ENCODE data around the gene DDX56. TPM values are rescaled to one million over a fixed set of nuclear protein-coding genes. Genes with fewer than 3 reads are reported as not detected.

Gene DDX56
- total RNA-seq, 1 experiment from 2014 or later, result 120 TPM

- no peak within 1 kb of the TSS for H3K23ac ChIP-seq (ENCODE audit: insufficient read length, low read depth, low read length)
- Mint-ChIP-seq H3K36me3 (ENCODE audit: insufficient read depth in 1 of 3, low read depth in 3 of 3) (peaks cover 18 to 31% (median 28%) of the 10 kb centered on the region in 3 experiments; a peak in 6 of 7 replicates), H3K9me3 (no peaks in the 10 kb centered on the region), H3K27ac (peak within 1 kb of the TSS; percentile 94 to 97 (median 97); a peak in 6 of 7 replicates), H3K27me3 (ENCODE audit: low read depth) (no peaks in the 10 kb centered on the region; the same call in none of the 2 replicates), H3K4me1 (peaks cover 9 to 13% of the 10 kb centered on the region in 2 experiments), H3K4me3 (peak within 1 kb of the TSS; percentile 83 to 91)
- no peak within 1 kb of the TSS for H4K5ac ChIP-seq (ENCODE audit: insufficient read length, low read depth, low read length)
- no peaks in the 10 kb centered on the region for H4K20me1 ChIP-seq (ENCODE audit: control insufficient read depth, insufficient read depth, insufficient read length)
- no peak within 1 kb of the TSS for H4K91ac ChIP-seq (ENCODE audit: insufficient read length, low read depth, low read length)
- peak within 1 kb of the TSS; percentile 78 for H3K9ac ChIP-seq (ENCODE audit: extremely low read depth, insufficient read length, low read length)
- H3K23me2 ChIP-seq (ENCODE audit: insufficient read length, low read depth, low read length, poor library complexity, severe bottlenecking), result peaks cover 6% of the 10 kb centered on the region
- H3K4me2 ChIP-seq (ENCODE audit: insufficient read depth, insufficient read length, low read length), result peak within 1 kb of the TSS; percentile 81
- H2AK5ac ChIP-seq (ENCODE audit: insufficient read length, low read length), result no peak within 1 kb of the TSS
- no peak within 1 kb of the TSS for H3T11ph ChIP-seq (ENCODE audit: low read length)
- H2BK12ac ChIP-seq (ENCODE audit: insufficient read length, low read depth, low read length), result no peak within 1 kb of the TSS
- H2BK120ac ChIP-seq (ENCODE audit: low read depth, low read length, poor library complexity, severe bottlenecking), result no peak within 1 kb of the TSS
- H3K4ac ChIP-seq (ENCODE audit: low read depth, low read length), result no peak within 1 kb of the TSS
- WGBS (ENCODE audit: extremely low coverage, insufficient read length, low lambda C conversion rate), result no CpG with 5 or more reads among the region's 71 CpGs
- peaks cover 4% of the 10 kb centered on the region; the same call in 1 of the 2 replicates for H3K4me1 ChIP-seq (ENCODE audit: insufficient read depth, low read length)
- no peak within 1 kb of the TSS for H3K56ac ChIP-seq (ENCODE audit: insufficient read length, low read depth, low read length)
- H4K8ac ChIP-seq (replicated peaks; ENCODE audit: insufficient read length, low read depth, low read length), result no peak within 1 kb of the TSS
- TF ChIP-seq, protein P1, sequence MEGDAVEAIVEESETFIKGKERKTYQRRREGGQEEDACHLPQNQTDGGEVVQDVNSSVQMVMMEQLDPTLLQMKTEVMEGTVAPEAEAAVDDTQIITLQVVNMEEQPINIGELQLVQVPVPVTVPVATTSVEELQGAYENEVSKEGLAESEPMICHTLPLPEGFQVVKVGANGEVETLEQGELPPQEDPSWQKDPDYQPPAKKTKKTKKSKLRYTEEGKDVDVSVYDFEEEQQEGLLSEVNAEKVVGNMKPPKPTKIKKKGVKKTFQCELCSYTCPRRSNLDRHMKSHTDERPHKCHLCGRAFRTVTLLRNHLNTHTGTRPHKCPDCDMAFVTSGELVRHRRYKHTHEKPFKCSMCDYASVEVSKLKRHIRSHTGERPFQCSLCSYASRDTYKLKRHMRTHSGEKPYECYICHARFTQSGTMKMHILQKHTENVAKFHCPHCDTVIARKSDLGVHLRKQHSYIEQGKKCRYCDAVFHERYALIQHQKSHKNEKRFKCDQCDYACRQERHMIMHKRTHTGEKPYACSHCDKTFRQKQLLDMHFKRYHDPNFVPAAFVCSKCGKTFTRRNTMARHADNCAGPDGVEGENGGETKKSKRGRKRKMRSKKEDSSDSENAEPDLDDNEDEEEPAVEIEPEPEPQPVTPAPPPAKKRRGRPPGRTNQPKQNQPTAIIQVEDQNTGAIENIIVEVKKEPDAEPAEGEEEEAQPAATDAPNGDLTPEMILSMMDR (conservative IDR thresholded peaks at IDR 0.05), result no peak
- no peak within 1 kb of the TSS for H2BK20ac ChIP-seq (ENCODE audit: low read depth, low read length, poor library complexity, severe bottlenecking)
- H3K79me2 ChIP-seq (ENCODE audit: insufficient read depth, low read length), result peaks cover 2% of the 10 kb centered on the region; the same call in 1 of the 2 replicates
- peak; percentile 99 for DNase-seq
- no peak within 1 kb of the TSS for H2AFZ ChIP-seq (ENCODE audit: low read length)
- H3K79me1 ChIP-seq (ENCODE audit: insufficient read depth, low read depth, low read length, poor library complexity, severe bottlenecking), result no peaks in the 10 kb centered on the region
- no peaks in the 10 kb centered on the region for H3K27me3 ChIP-seq (ENCODE audit: insufficient read depth, low read length)
- H3K18ac ChIP-seq (ENCODE audit: insufficient read length, low read depth, low read length), result peak within 1 kb of the TSS; percentile 59
- no peaks in the 10 kb centered on the region for H3K9me3 ChIP-seq (ENCODE audit: control insufficient read depth, low read depth, low read length)
- no peak within 1 kb of the TSS for H2BK5ac ChIP-seq (ENCODE audit: insufficient read length, low read length)
- no peak within 1 kb of the TSS for H2BK15ac ChIP-seq (ENCODE audit: low read depth, low read length)
- peak within 1 kb of the TSS; percentile 9 for H3K27ac ChIP-seq (ENCODE audit: insufficient read length, low read depth, low read length)
- peak within 1 kb of the TSS; percentile 55 for H3K14ac ChIP-seq (ENCODE audit: insufficient read depth, low read length)
Observed at GRCh38 chr7:44581879-44582603, 8.3 kb upstream of the DDX56 start, which contains the start of gene TMED4. Gene TMED4 (minus strand): TSS chr7:44582231. CDS start chr7:44582206, 25 bp downstream.
